Transverse colon (tissue), 4 donors: ENCODE results near the gene ABCA5. TPM values are rescaled to one million over a fixed set of nuclear protein-coding genes. Genes with fewer than 3 reads are reported as not detected.

Experiments
- DNase-seq: peaks from one replicate; pipeline ENCODE4 v3.0.0-alpha.2; 2019
- H3K27ac ChIP-seq, 4 donors: fragments of 200-600 bp; sonication (generic); 2 replicates each; pipeline ENCODE4 v1.5.1; 2016 to 2018; ENCODE audit warnings: inconsistent platforms in 4 of 4
- H3K27me3 ChIP-seq: fragments of 200-600 bp; sonication (generic); 2 replicates; pipeline ENCODE4 v1.5.1; 2017; ENCODE audit warnings: inconsistent platforms
- H3K36me3 ChIP-seq, 4 donors: fragments of 200-600 bp; sonication (generic); 2 replicates each; pipeline ENCODE4 v1.5.1; 2017 to 2019; ENCODE audit warnings: inconsistent platforms in 4 of 4
- H3K4me1 ChIP-seq, 4 donors: fragments of 200-600 bp; sonication (generic); 2 replicates each; pipeline ENCODE4 v1.5.1; 2017 to 2020; ENCODE audit warnings: inconsistent platforms in 4 of 4
- H3K4me3 ChIP-seq, 4 donors: fragments of 200-600 bp; sonication (generic); 1 replicate in 1 of 4; 2 replicates in 3 of 4; pipeline versions ENCODE4 v1.5.1 to v1.6.1; 2017 to 2019; ENCODE audit warnings: inconsistent platforms in 4 of 4
- H3K9me3 ChIP-seq, 2 donors: fragments of 200-600 bp; sonication (generic); 2 replicates each; pipeline ENCODE4 v1.5.1; 2017 to 2019; ENCODE audit warnings: inconsistent platforms in 2 of 2
- CTCF ChIP-seq, 5 experiments: fragments of 200-600 bp in 3 of 5; fragments of 450-650 bp in 2 of 5; sonication (generic) in 3 of 5; IDR thresholded peaks; 1 replicate in 2 of 5; 2 replicates in 3 of 5; pipeline ENCODE4 v1.5.1; 2016 to 2017; ENCODE audit warnings: antibody characterized with exemption in 5 of 5, inconsistent platforms in 3 of 5, mild to moderate bottlenecking in 2 of 5, moderate library complexity in 1 of 5
- EP300 ChIP-seq: sonication (generic); formaldehyde crosslinking; IDR thresholded peaks from one replicate; pipeline ENCODE4 v1.6.1; 2017; ENCODE audit warnings: antibody characterized with exemption, low read depth
- POLR2A ChIP-seq: fragments of 450-650 bp; IDR thresholded peaks from one replicate; pipeline ENCODE4 v1.6.1; 2016; ENCODE audit warnings: antibody characterized with exemption, mild to moderate bottlenecking, moderate library complexity
- POLR2AphosphoS5 ChIP-seq, 3 donors: sonication (generic); formaldehyde crosslinking; IDR thresholded peaks; one replicate each; pipeline ENCODE4 v1.6.1; 2016; ENCODE audit warnings: antibody characterized with exemption in 3 of 3
- WGBS, 2 donors: methylation state at CpG; one replicate each; pipeline ENCODE4 v1.1.5; 2018; ENCODE audit warnings: low coverage in 1 of 2; 5-methylcytosine and 5-hydroxymethylcytosine counted together
- in situ Hi-C, 4 donors: fragments of 200-750 bp; cut with MboI; loops; one replicate each; pipeline versions ENCODE4 v1.15.0 to v1.15.1; 2017; ENCODE audit warnings: low sequenced_read_pairs in 3 of 4, low pct_ligation_motif_present in 1 of 4, low pct_unique_long_range_greater_than_20kb in 1 of 4
- intact Hi-C: fragments of 100-400 bp; cut with DNase I; formaldehyde crosslinking; loops from one replicate; pipeline ENCODE4 v1.15.1; 2023; ENCODE audit warnings: low total_unique reads
- total RNA-seq, 4 donors: library from RNA; depleted of rRNA; stranded (reverse); fragments of >200 nt; gene quantifications; one replicate each; pipeline ENCODE4 v1.1.0, GENCODE V29; 2016

The ABCA5 gene
- total RNA-seq, 4 donors from 2014 or later: 17.3 to 173 (median 125) TPM

GRCh38 chr17:69320210-69320907 lies 6.6 kb downstream of the ABCA5 start:
- intact Hi-C loops: loop anchor here (10.0 kb wide), 1 partner anchor 204 kb away; no protein-coding TSS in a partner anchor
- H3K36me3 ChIP-seq: no peaks in the 10 kb centered on the region
- WGBS, 2 donors: 68 to 82% methylated on average over 4 to 5 of the region's 5 CpGs
- no peaks in the 10 kb centered on the region for H3K27me3 ChIP-seq
- no peak for DNase-seq
- no peaks in the 10 kb centered on the region for H3K9me3 ChIP-seq
- no peak overlapping the region for H3K4me3 ChIP-seq
- no peak for TF ChIP-seq EP300
- TF ChIP-seq POLR2A: no peak
- no peak for TF ChIP-seq POLR2AphosphoS5 (IDR thresholded peaks at IDR 0.05)
- no peak for TF ChIP-seq CTCF (IDR thresholded peaks at IDR 0.05)
- no peak overlapping the region for H3K27ac ChIP-seq
- peaks cover 0 to 10% (median 0%) of the 10 kb centered on the region in 4 donors for H3K4me1 ChIP-seq
- in situ Hi-C loops: no loop called here

GRCh38 chr17:69317625-69318024 lies 9.3 kb downstream of the ABCA5 start:
- intact Hi-C loops (no loop called here), in situ Hi-C loops (no loop called here)
- no peak overlapping the region for H3K27ac ChIP-seq
- no peak for DNase-seq
- H3K4me1 ChIP-seq: no peaks in the 10 kb centered on the region
- no peak overlapping the region for H3K4me3 ChIP-seq
- WGBS, 2 donors: 78 to 80% methylated on average over 1 of the region's 1 CpG
- TF ChIP-seq POLR2A (no peak), EP300 (no peak), CTCF (IDR thresholded peaks at IDR 0.05) (no peak), POLR2AphosphoS5 (IDR thresholded peaks at IDR 0.05) (no peak)
- no peaks in the 10 kb centered on the region for H3K27me3 ChIP-seq
- H3K36me3 ChIP-seq: no peaks in the 10 kb centered on the region
- H3K9me3 ChIP-seq: no peaks in the 10 kb centered on the region

DNA sequence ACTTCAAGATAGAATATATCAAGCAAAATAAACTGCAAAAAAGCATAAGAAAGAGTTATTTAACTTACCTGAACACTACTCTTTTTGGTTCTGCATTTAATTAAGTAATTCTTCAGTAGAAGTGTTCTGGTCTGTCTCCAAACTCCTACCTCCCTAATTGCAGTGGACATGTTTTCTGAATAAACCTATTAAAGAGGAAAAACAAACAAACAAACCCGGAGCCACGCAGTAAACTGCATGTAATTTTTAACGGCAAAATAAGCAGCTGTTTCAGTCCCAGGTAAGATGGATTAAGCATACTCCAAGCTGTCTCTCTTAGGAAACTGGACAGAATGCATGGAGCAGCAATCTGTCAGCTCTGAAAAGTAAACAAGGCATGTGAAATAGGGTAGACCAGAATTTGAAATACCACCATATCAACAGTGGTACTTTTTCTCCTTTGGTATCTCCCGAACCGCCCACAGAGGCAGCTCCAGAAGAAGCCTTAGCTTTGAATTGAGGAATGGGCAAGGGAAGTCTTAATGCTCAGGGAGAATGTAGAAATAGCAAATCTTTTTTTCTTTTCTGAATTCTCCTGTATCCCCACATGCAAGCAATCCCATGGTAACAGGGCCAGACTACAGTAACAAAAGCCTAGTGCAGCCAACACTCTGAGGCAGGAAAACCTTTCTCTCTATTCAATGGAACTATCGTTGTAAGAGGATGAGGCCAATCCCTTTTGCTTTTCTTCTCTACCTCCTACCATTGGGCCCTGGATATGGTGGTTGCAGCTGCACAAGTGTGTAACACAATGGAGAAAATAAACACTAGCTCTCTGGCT lies 12.5 kb downstream of the ABCA5 start:
- H3K36me3 ChIP-seq: peaks cover 0 to 8% (median 0%) of the 10 kb centered on the region in 4 donors
- in situ Hi-C loops: no loop called here
- DNase-seq: no peak
- H3K9me3 ChIP-seq: no peaks in the 10 kb centered on the region
- no peaks in the 10 kb centered on the region for H3K27me3 ChIP-seq
- intact Hi-C loops: no loop called here
- TF ChIP-seq EP300: no peak
- TF ChIP-seq CTCF (IDR thresholded peaks at IDR 0.05): no peak
- no peak for TF ChIP-seq POLR2A
- no peak for TF ChIP-seq POLR2AphosphoS5 (IDR thresholded peaks at IDR 0.05)
- H3K4me1 ChIP-seq: no peaks in the 10 kb centered on the region
- H3K4me3 ChIP-seq: no peak overlapping the region
- 52 to 61% methylated on average over 6 of the region's 6 CpGs for WGBS, 2 donors
- H3K27ac ChIP-seq: no peak overlapping the region

GRCh38 chr17:69305177-69305576 lies 21.8 kb downstream of the ABCA5 start:
- Histone ChIP-seq H3K4me3 (no peak overlapping the region), H3K4me1 (no peaks in the 10 kb centered on the region), H3K27me3 (no peaks in the 10 kb centered on the region), H3K27ac (no peak overlapping the region), H3K9me3 (no peaks in the 10 kb centered on the region), H3K36me3 (peaks cover 0 to 33% (median 10%) of the 10 kb centered on the region in 4 donors)
- no peak for DNase-seq
- in situ Hi-C loops (no loop called here), intact Hi-C loops (no loop called here)
- 77 to 95% methylated on average over 2 of the region's 2 CpGs for WGBS, 2 donors
- TF ChIP-seq POLR2A (no peak), POLR2AphosphoS5 (IDR thresholded peaks at IDR 0.05) (no peak), CTCF (IDR thresholded peaks at IDR 0.05) (no peak), EP300 (no peak)
